GF-D8 (cell line): ENCODE results near the gene COQ9.
"Not testable (repeated sequence)": the region's sequence is repeated elsewhere in the genome, so short reads cannot be mapped to it uniquely, and the experiment has no call there.

Source experiments
- DNase-seq: peaks from one replicate; lab custom pipeline; 2025; lab: John Stamatoyannopoulos, UW

The COQ9 gene

GRCh38 chr16:57447186-57447962 lies at the start of gene COQ9, which contains the start of gene CIAPIN1:
TSS of gene COQ9 (plus strand) at chr16:57447479. CDS start at chr16:57447506, 27 bp downstream.
TSS of gene CIAPIN1 (minus strand) at chr16:57447385. CDS start at chr16:57440928, 6,457 bp downstream.
- peak; percentile 58 for DNase-seq

- DNase-seq: not testable (repeated sequence)
These were observed 49.8 kb upstream of the COQ9 start for GRCh38 chr16:57397493-57397892.

DNA sequence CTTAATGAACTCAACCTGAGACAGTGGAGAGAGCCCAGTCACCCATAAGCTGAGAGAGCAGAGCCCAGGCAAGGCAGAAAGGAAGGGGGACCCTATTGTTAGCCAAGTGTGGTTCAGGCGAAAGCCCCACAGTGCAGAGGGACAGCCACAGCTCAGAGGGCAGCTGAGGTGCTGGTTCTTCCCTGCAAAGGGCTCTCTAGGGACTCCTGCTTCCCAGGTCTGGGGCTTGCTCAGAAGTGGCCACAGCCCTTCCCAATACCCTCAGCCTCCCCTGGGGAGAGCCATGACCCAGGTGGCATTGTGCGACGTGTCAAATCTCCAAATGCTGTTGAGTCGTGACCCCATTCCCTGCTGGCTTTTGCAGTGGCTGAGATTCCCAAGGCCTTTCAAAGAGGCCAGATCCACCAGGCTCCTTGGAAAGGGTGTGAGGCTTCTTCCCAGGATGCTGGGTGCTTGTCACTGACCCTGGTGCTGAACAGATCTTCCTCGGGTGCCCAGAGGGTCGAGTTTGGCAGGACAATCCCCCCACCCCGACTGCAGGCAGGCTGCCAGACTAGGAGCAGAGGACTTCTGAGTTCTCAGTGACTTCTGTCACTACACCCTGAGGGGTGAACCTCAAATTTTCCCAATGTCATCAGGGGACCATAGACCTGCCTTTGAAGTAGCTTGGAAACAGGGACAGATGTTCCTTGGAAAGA lies 45.2 kb upstream of the COQ9 start:
- no peak for DNase-seq

GRCh38 chr16:57403965-57404817 lies 43.1 kb upstream of the COQ9 start, which contains the start of gene CCL17:
TSS of gene CCL17 (plus strand) at chr16:57404767. CDS start at chr16:57413933, 9,166 bp downstream.
- no peak for DNase-seq

GRCh38 chr16:57405097-57405496 lies 42.2 kb upstream of the COQ9 start:
- no peak for DNase-seq

- DNase-seq: no peak
These were observed 40.4 kb upstream of the COQ9 start for GRCh38 chr16:57406881-57407280.

DNA sequence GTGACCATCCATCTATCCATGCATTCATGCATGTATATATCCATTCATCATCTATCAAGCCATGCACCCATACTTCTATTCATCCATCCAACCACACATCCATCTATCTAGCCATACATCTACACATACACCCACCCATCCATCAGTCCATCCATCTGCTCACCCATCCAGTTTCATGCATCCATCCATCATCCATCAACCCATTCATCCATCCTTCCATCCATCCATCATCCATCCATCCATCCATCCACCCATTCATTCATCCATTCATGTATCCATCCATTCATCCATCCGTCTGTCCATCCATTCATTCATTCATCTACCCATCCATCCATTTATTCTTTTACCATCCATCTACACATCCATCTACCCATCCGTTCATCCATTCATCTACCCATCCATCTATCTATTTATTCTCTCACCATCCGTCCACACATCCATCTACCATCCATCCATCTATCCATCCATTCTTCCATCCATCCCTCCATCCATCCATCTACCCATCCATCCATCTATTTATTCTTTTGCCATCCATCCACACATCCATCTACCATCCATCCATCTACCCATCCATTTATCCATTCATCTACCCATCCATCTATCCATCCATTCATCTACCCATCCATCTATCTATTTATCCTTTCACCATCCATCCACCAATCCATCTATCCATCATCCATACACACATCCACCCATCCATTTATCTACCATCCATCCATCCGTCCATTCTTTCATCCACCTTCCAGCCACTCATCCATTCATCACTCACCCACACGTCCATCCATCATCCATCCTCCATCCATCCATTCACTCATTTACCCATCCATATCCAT lies 39.5 kb upstream of the COQ9 start:
- DNase-seq: no peak

DNA sequence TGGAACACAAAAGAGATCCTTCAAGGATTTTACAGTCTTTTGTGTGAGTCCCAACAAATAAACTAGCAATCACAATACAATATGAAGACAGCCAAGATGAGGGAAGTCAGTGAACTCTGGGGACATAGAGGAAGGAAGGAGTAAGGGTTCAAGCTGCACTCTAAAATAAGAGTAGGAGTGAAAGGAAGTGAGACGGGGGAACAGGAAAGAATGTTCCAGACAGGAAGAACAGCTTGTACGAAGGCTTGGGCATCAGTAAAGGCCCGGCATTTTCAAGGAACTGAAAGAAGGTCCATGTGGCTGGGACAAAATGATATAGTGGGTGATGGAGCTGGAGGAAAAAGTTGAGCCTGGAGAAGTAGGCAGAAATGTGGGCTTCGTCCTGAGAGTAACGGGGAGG lies 38.2 kb upstream of the COQ9 start:
- no peak for DNase-seq

DNA sequence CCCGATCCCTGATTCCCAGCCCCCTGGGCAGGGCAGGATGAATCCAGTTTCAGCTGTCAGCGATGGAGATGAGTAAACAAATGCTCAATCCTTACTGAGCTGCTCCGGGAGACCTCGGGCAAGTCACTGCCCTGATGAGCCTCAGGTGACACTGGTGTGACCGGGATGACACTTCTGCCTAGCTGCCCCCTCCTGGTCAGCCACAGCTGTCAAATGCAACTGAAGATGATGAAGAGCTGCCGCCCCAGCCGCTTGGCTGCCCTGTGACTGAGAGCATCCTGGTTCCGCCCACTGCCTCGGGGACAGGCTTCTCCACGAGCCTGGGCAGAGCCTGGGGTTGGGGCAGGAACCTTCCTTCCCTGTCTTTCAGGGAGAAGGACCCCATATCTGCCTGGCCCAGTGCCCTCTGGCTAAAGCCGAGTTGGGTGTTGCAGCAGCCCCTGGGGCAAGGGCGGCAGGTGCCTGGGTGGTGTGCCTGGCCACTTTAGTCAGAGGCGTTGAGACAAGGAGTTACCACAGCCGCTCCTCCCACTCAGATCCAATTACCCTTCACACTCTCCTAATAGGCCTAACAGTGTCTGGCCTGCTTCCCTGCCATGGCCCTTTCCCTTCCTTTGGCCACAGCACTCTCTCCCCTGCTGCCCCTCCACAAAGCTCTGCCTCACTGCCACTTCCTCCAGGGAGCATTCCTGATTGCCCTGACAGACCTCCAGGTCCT lies 37.2 kb upstream of the COQ9 start:
- DNase-seq: no peak

DNA sequence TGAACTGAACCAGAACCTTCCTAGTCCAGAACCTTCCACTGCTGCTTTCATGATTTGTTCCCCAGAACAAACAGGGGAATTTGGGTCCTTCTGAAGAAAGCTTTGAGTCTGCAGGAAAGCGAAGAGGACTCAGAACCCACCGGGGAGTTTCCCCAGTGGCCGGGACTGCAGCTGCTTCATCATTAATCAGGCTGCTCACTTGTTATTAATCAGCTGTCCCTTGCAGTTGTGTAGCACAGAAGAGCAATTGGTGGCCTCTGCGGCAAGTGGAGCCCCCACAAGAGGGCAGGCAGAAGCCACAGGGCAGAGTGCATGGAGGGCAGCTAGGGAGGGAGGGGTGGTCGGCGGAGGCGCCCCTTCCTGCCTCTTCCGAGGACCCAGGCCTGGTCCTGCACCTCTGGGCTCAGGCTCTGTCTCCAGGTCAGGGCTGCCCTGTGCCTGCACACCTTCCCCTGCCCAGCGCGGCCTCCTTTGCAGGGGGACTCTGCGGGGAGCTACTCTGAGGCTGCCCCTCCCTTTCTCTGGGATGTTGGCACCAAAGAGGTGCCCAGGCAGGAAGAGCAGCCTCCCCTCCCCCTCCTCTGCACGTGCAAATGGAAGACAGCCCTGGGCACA lies 35.8 kb upstream of the COQ9 start:
- DNase-seq: no peak

- DNase-seq: no peak
These were observed 34.7 kb upstream of the COQ9 start for GRCh38 chr16:57412584-57412983.

- DNase-seq: no peak
These were observed 34.0 kb upstream of the COQ9 start for GRCh38 chr16:57413301-57413730.

DNA sequence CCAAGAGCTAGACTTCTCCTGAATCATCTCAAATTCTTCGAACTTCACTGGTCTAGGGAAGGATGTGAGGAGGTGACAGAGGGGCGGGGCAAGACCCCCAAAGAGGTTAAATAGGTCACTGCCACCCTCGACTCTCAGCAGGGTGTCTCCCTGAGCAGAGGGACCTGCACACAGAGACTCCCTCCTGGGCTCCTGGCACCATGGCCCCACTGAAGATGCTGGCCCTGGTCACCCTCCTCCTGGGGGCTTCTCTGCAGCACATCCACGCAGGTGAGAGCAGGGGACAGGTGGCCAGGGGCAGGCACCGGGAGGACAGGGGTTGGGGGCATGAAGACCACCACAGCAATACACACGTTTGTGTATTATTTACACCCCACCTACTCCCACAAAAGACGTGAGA lies 33.5 kb upstream of the COQ9 start:
- DNase-seq: no peak

GRCh38 chr16:57416084-57416483 lies 31.2 kb upstream of the COQ9 start:
- no peak for DNase-seq

DNA sequence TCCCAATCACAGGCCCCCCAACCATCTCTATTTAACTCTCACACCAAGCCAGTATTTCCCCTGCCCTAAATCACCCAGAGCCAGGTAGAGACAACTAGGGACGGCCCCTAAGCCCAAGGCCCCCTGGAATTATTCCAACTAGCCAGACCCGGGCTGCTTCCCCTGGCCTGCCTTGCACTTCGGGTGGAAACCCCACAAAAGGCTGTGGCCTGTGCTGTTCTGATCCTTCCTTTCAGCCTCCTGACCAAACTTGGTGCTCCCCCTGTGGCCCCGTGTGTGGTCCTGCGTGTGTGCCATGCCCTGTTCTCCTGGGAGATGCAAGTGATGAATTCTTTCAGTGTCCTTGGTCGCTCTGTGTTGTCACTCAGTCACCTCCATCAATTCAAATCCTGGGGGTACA lies 27.8 kb upstream of the COQ9 start:
- no peak for DNase-seq

GRCh38 chr16:57422026-57422944 lies 25.0 kb upstream of the COQ9 start:
- no peak for DNase-seq

- no peak for DNase-seq
These were observed 24.1 kb upstream of the COQ9 start for GRCh38 chr16:57423152-57423551.

DNA sequence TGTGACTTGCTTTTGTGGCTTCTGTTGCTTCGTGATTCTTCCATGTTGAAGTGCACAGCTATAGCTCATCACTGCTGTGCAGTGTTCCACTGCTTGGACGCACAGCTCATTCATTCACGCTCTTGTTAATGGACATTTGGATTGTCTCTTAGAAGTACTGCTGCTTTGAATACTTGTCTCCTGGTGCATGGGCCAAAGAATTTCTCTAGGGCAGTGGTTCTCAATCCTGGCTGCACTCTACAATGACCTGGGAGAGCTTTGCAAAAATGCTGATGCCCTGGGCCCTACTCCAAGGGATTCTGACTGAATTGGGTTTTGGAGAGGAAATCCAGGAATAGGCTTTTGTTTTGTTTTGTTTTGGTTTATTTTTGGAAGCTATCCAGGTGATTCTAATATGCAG lies 22.7 kb upstream of the COQ9 start:
- DNase-seq: no peak

DNA sequence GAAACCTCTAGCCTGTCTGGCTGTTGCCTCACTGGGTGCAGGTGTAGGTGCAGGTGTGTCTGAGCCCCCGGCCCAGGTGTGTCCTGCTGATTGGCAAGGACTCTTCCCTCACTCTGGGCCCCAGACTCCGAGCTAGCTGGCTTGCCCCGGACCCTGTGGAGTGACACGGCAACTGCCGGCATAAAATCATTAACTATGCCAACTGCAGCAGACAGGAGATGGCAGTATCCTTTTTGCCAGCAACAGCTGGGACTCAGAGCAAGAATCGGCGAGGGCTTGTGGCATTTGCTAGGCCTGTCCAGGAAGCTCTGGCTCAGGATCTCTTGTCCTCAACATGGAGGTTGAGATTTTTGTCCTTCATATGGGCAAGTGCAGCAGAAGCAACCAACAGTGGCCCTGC lies 20.9 kb upstream of the COQ9 start:
- no peak for DNase-seq
